ENCODE measurements around the gene DHRS12.

- no peak for TF ChIP-seq CTCF (IDR thresholded peaks at IDR 0.05; ENCODE audit: low read length)
- no peak for TF ChIP-seq EZH2 (IDR thresholded peaks at IDR 0.05; ENCODE audit: borderline replicate concordance, low read length)
Measured at GRCh38 chr13:51727634-51728274, 76.2 kb downstream of the DHRS12 start.

Data from OCI-LY1 (cell line).